ENCODE results near the gene PRKRA.

Gene PRKRA

GRCh38 chr2:178484245-178485041 lies 33.5 kb upstream of the PRKRA start:
- Histone ChIP-seq H3K9me3 (ENCODE audit: insufficient read depth, low read length) (no peaks in the 10 kb centered on the region), H3K4me3 (ENCODE audit: insufficient read depth, low read length, poor library complexity, severe bottlenecking) (no peak overlapping the region), H4K20me1 (ENCODE audit: low read depth, low read length) (no peaks in the 10 kb centered on the region), H3K36me3 (ENCODE audit: low read length) (no peaks in the 10 kb centered on the region), H2AFZ (ENCODE audit: low read depth, low read length, severe bottlenecking) (no peak overlapping the region), H3K27ac (ENCODE audit: low read depth, low read length) (no peak overlapping the region), H3K9ac (ENCODE audit: low read length) (no peak overlapping the region), H3K27me3 (ENCODE audit: low read length) (no peaks in the 10 kb centered on the region), H3K79me2 (ENCODE audit: insufficient read depth, low read length) (peaks cover 46% of the 10 kb centered on the region), H3K9me2 (replicated peaks; ENCODE audit: insufficient read depth, low read length) (no peaks in the 10 kb centered on the region), H3K4me2 (ENCODE audit: low read depth, low read length, poor library complexity, severe bottlenecking) (no peak overlapping the region), H3F3A (ENCODE audit: insufficient read depth) (peaks cover 10% of the 10 kb centered on the region)
- TF ChIP-seq EZH2phosphoT487 (conservative IDR thresholded peaks at IDR 0.05; ENCODE audit: low read length) (no peak), CTCF (IDR thresholded peaks at IDR 0.05; ENCODE audit: insufficient read depth, low read length, poor library complexity, severe bottlenecking) (no peak)

DNA sequence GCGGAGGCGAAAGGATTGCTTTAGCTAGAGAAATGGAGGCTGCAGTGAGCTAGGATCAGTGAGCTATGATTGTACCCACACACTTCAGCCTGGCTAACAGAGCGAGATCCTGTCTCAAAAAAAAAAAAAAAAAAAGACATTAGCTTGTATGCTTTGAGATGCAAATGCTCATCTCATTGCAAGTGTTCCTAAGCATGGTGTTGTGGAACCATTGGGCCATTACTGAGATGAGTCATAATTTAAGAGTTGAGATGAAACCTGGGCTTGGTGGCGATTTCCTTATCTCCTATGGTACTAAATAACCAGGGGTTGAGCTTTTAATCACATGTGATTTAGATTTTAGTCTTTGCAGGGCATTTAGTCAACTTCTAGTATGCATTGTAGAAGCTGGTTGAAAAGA lies 31.5 kb upstream of the PRKRA start:
- Histone ChIP-seq H3K27me3 (ENCODE audit: low read length) (no peaks in the 10 kb centered on the region), H3K79me2 (ENCODE audit: insufficient read depth, low read length) (peaks cover 40% of the 10 kb centered on the region), H3K9me2 (replicated peaks; ENCODE audit: insufficient read depth, low read length) (no peaks in the 10 kb centered on the region), H3K9me3 (ENCODE audit: insufficient read depth, low read length) (no peaks in the 10 kb centered on the region), H3K4me2 (ENCODE audit: low read depth, low read length, poor library complexity, severe bottlenecking) (peak overlapping the region; percentile 99), H3F3A (ENCODE audit: insufficient read depth) (peaks cover 14% of the 10 kb centered on the region), H4K20me1 (ENCODE audit: low read depth, low read length) (no peaks in the 10 kb centered on the region), H3K27ac (ENCODE audit: low read depth, low read length) (no peak overlapping the region), H3K36me3 (ENCODE audit: low read length) (no peaks in the 10 kb centered on the region), H3K4me3 (ENCODE audit: insufficient read depth, low read length, poor library complexity, severe bottlenecking) (no peak overlapping the region), H2AFZ (ENCODE audit: low read depth, low read length, severe bottlenecking) (no peak overlapping the region), H3K9ac (ENCODE audit: low read length) (no peak overlapping the region)
- TF ChIP-seq CTCF (IDR thresholded peaks at IDR 0.05; ENCODE audit: insufficient read depth, low read length, poor library complexity, severe bottlenecking), result no peak
- TF ChIP-seq EZH2phosphoT487 (conservative IDR thresholded peaks at IDR 0.05; ENCODE audit: low read length), result no peak

DNA sequence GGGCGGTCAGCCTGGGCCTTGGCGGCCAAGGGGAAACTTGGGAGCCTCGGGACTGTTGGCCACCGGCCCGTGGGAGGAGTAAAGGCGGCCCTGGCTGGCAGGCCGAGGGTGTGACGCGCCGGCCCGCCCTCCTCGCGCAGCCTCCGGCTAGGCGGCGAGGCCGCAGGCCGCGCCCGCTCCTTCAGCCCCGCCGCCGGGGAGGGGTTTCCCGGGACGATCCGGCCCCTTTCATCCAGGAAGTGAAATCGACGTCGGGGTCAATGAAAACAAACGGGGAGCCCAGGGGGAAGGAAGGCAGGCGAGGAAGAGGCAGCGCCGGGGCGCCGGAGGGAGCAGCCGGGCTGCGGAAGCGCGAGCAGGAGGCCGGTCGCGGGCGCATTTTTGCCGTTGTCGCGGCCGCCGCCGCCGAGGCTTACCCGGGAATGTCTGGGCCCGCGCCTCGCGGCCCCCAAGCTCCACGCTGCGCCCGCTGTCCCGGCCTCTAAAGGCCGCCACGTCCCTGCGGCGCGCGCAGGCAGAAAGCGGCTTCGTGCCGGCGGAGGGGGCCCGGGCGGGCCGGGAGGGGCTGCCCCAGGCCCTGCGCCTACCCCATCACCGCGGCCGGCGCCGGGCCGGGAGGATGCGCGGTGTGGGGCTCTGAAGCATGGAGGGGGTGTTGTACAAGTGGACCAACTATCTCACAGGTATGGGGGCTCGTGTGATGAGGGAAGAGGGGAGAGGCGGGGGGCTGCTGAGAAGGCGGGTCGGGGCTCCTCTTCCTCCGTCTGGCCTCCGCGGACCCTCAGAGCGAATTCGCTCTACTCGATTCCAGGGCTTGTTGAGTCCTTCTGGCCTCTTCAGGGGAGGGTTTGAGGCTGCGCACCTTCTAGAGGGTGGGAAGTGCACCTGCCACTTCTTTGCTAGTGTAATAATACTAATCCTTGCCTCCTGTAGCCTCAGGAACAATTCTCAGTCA lies 29.5 kb upstream of the PRKRA start, which contains the start of gene PLEKHA3:
Gene PLEKHA3, plus strand, starts transcription at position 231 of the 955 bp plus-strand sequence. Its CDS starts 413 bp downstream, at position 644.
- Histone ChIP-seq H3K4me3 (ENCODE audit: insufficient read depth, low read length, poor library complexity, severe bottlenecking) (peak within 1 kb of the TSS; percentile 67), H3K79me2 (ENCODE audit: insufficient read depth, low read length) (peaks cover 40% of the 10 kb centered on the region), H3K27ac (ENCODE audit: low read depth, low read length) (peak within 1 kb of the TSS; percentile 73), H3K9ac (ENCODE audit: low read length) (peak within 1 kb of the TSS; percentile 75), H3K9me3 (ENCODE audit: insufficient read depth, low read length) (no peaks in the 10 kb centered on the region), H3K27me3 (ENCODE audit: low read length) (no peaks in the 10 kb centered on the region), H3K4me2 (ENCODE audit: low read depth, low read length, poor library complexity, severe bottlenecking) (peak within 1 kb of the TSS; percentile 99), H4K20me1 (ENCODE audit: low read depth, low read length) (no peaks in the 10 kb centered on the region), H3K36me3 (ENCODE audit: low read length) (no peaks in the 10 kb centered on the region), H2AFZ (ENCODE audit: low read depth, low read length, severe bottlenecking) (peak within 1 kb of the TSS; percentile 90), H3K9me2 (replicated peaks; ENCODE audit: insufficient read depth, low read length) (no peaks in the 10 kb centered on the region), H3F3A (ENCODE audit: insufficient read depth) (peaks cover 19% of the 10 kb centered on the region)
- TF ChIP-seq EZH2phosphoT487 (conservative IDR thresholded peaks at IDR 0.05; ENCODE audit: low read length) (no peak), CTCF (IDR thresholded peaks at IDR 0.05; ENCODE audit: insufficient read depth, low read length, poor library complexity, severe bottlenecking) (no peak)
